SK-N-MC (cell line): ENCODE data around the gene NTMT1.

Experiments used
- EZH2 ChIP-seq: fragments of 200-600 bp; sonication (generic); IDR thresholded peaks from one replicate; pipeline ENCODE4 v1.6.1; 2017; ENCODE audit warnings: antibody characterized with exemption
- POLR2AphosphoS5 ChIP-seq: IDR thresholded peaks from 2 replicates; pipeline ENCODE4 v1.6.1; 2012; ENCODE audit warnings: mild to moderate bottlenecking, low read depth, low read length, borderline replicate concordance

- no peak for TF ChIP-seq EZH2
- TF ChIP-seq POLR2AphosphoS5: no peak
These were observed 18.9 kb downstream of the NTMT1 start for GRCh38 chr9:129644902-129645301.
